GM19468 (cell line): ENCODE data around the gene TMED8.
"Not testable (repeated sequence)": the region's sequence is repeated elsewhere in the genome, so short reads cannot be mapped to it uniquely, and the experiment has no call there.

Experiments used
- ATAC-seq: cut with Tn5 transposase; IDR thresholded peaks from one replicate; pipeline ENCODE4 v1.9.1; 2021; ENCODE audit warnings: mild to moderate bottlenecking, moderate library complexity, moderate number of reproducible peaks; ENCODE audit not compliant: unreplicated experiment; ENCODE audit errors: extremely low read depth

TMED8 gene

GRCh38 chr14:77372304-77372841, 4.5 kb downstream of the TMED8 start:
- ATAC-seq, result no peak

GRCh38 chr14:77369285-77369684, 7.6 kb downstream of the TMED8 start:
- ATAC-seq, result no peak

GRCh38 chr14:77364146-77364545, 12.7 kb downstream of the TMED8 start:
- ATAC-seq, result no peak

GRCh38 chr14:77359626-77360025, 17.3 kb downstream of the TMED8 start:
- no peak for ATAC-seq

GRCh38 chr14:77356899-77357298, 20.0 kb downstream of the TMED8 start:
- no peak for ATAC-seq

- no peak for ATAC-seq
Observed at GRCh38 chr14:77355811-77356210, 21.1 kb downstream of the TMED8 start.

- ATAC-seq, result no peak
Observed at GRCh38 chr14:77353469-77354141, 23.3 kb downstream of the TMED8 start.

GRCh38 chr14:77347751-77348150, 29.1 kb downstream of the TMED8 start:
- no peak for ATAC-seq

- no peak for ATAC-seq
Observed at GRCh38 chr14:77346495-77346894, 30.4 kb downstream of the TMED8 start.

GRCh38 chr14:77344377-77344996, 32.4 kb downstream of the TMED8 start:
- no peak for ATAC-seq

- no peak for ATAC-seq
Observed at GRCh38 chr14:77343662-77344061, 33.2 kb downstream of the TMED8 start.

GRCh38 chr14:77342726-77343397, 34.0 kb downstream of the TMED8 start:
- ATAC-seq, result no peak

GRCh38 chr14:77340389-77340788, 36.5 kb downstream of the TMED8 start:
- ATAC-seq, result no peak

GRCh38 chr14:77339407-77339806, 37.5 kb downstream of the TMED8 start:
- ATAC-seq, result no peak

- no peak for ATAC-seq
Observed at GRCh38 chr14:77338302-77338701, 38.6 kb downstream of the TMED8 start.

- ATAC-seq, result no peak
Observed at GRCh38 chr14:77337880-77338279, 39.0 kb downstream of the TMED8 start.

- ATAC-seq, result not testable (repeated sequence)
Observed at GRCh38 chr14:77337255-77337654, 39.6 kb downstream of the TMED8 start.

GRCh38 chr14:77335576-77335975, 41.3 kb downstream of the TMED8 start:
- no peak for ATAC-seq

GRCh38 chr14:77329872-77330271, 47.0 kb downstream of the TMED8 start:
- ATAC-seq, result no peak

- ATAC-seq, result no peak
Observed at GRCh38 chr14:77327111-77327510, 49.8 kb downstream of the TMED8 start.

- ATAC-seq, result no peak
Observed at GRCh38 chr14:77325746-77326094, 51.2 kb downstream of the TMED8 start.
